Skin epidermis (tissue), 12 donors: ENCODE data around the gene GRM3.

ENCODE experiments used
- H3K27ac ChIP-seq, 21 experiments: fragments of 200-600 bp; sonication (generic) in 11 of 21; one replicate each; pipeline ENCODE4 v1.5.0; 2020; ENCODE audit warnings: mild to moderate bottlenecking in 3 of 21, inconsistent platforms in 2 of 21, moderate library complexity in 2 of 21
- H3K4me3 ChIP-seq, 7 experiments: fragments of 200-600 bp; sonication (generic) in 2 of 7; one replicate each; pipeline ENCODE4 v1.5.0; 2020; ENCODE audit warnings: inconsistent platforms in 2 of 7, mild to moderate bottlenecking in 2 of 7, moderate library complexity in 1 of 7

GRM3 gene

GRCh38 chr7:86776136-86776535, 132.4 kb downstream of the GRM3 start:
- H3K27ac ChIP-seq, result no peak overlapping the region

DNA sequence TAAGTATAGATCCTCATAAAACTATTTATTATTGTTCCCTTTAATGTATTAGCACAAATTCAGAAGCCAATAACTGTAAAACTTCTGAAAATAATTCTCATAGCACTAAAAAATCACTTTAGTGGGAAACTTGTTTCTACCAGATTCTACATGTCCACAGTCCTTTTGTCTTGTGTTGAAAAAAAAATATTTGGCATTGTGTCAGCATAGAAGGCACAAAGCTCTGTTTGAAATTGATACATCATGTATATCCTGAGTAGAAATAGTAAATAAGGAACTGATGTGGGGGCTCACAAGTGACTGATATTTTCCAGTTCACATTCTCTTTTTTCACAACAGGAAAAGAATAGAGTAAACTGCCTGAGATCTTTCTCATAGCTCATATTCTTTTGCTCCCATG, 134.6 kb downstream of the GRM3 start:
- Histone ChIP-seq H3K27ac (no peak overlapping the region), H3K4me3 (no peak overlapping the region)

More at GRCh38 chr7:86776136-86776535, 132.4 kb downstream of the GRM3 start:
- H3K4me3 ChIP-seq, result no peak overlapping the region

DNA sequence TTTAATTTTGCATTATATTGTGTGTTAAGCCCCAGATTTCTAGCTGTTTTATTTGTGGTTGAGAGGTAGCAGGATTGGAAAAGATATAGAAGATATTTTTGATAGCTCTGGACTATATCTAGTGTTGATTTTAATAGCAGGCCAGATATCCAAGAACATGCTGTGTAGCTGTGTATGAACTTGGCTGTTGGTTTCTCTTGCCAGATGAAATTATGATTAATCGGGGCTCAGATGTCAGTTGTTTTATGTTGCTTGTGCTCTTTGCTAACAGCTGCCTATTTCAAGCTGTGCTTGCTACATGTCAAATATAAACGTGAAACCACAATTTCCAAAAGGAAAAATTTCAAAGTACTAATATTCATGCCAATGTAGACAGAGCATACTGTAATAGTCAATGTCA, 141.1 kb downstream of the GRM3 start:
- H3K4me3 ChIP-seq, result no peak overlapping the region
- H3K27ac ChIP-seq, result no peak overlapping the region

DNA sequence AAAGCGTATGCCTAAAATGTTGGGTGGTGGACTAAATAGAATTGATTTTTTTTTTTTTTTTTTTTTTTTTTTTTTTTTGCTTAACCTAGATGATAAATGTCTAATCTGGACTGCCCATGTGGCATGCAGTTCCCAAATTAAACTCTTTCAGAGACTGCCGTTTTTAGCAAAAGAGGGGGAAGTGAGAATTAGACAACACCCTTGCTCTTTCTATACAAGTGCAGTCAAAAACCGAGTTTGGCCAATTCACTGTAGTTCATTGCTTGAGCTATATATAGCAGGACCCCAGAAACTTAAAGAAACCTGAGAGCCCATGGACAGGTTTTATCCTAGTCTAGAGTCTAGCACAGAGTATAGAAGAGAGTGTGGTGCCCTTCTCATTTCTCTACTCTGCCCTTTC, 141.9 kb downstream of the GRM3 start:
- no peak overlapping the region for H3K27ac ChIP-seq
- no peak overlapping the region for H3K4me3 ChIP-seq

GRCh38 chr7:86786376-86786775, 142.7 kb downstream of the GRM3 start:
- H3K4me3 ChIP-seq, result no peak overlapping the region
- H3K27ac ChIP-seq, result no peak overlapping the region

- H3K27ac ChIP-seq, result no peak overlapping the region
- no peak overlapping the region for H3K4me3 ChIP-seq
Observed at GRCh38 chr7:86788948-86789347, 145.2 kb downstream of the GRM3 start.

DNA sequence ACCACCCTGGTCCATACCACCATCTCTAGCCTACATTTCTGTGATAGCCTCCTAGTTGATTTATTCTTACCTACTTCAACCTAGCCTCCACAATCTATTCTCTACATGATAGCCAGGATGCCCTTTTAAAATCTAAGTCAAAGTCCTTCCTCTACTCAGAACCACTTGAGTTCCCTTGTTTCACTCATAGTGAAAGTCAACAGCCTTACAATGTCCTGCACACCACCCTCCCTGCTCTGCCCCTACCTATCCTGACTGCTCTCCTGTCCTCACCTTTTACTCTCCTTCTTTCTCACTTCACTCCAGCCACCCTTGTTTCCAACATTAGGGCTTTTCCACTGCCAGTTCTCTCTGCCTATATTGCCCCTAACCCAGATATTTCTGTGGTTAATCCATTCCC, 146.7 kb downstream of the GRM3 start:
- H3K4me3 ChIP-seq, result no peak overlapping the region
- no peak overlapping the region for H3K27ac ChIP-seq

DNA sequence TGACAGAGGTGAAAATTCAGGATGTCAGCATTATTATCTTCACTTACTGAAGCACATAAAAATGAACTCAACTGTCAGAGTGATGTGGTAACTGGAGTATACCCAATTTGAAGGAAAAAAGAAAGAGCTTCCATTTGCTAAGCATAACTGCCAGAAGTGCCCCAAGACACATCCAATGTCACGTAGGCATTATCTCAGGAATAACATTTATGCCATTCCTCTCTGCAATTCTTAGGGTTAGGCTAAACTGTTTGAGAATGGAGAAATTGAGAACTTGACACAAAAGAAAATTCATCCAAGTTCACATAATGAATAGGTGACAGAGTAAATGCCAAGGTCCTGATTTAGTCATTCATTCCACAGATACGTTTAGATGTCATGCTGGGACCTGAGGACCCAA, 148.6 kb downstream of the GRM3 start:
- no peak overlapping the region for H3K4me3 ChIP-seq
- no peak overlapping the region for H3K27ac ChIP-seq

DNA sequence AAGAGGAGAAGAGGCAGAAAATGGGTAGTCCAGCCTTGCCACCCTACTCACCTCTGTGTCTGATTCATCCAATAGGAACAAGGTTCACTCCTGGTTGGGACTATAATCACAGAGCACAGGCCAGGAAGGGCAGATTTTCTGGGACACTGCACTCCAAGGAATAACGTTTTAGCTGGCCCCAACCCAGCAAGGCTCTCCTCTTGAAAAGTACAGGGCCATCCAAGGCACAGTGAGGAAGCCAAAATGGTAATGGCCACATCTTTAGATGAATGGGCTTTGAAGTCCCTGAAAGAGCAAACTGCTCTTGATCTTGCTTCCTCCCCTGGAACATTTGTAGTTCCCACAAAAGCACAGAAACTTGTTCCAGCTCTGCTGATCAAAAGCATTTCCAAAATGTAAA, 149.4 kb downstream of the GRM3 start:
- H3K27ac ChIP-seq, result no peak overlapping the region
- no peak overlapping the region for H3K4me3 ChIP-seq

GRCh38 chr7:86814661-86815379, 171.1 kb downstream of the GRM3 start:
- no peak overlapping the region for H3K27ac ChIP-seq
- no peak overlapping the region for H3K4me3 ChIP-seq

GRCh38 chr7:86815556-86815955, 171.8 kb downstream of the GRM3 start:
- H3K27ac ChIP-seq, result no peak overlapping the region
- H3K4me3 ChIP-seq, result no peak overlapping the region

DNA sequence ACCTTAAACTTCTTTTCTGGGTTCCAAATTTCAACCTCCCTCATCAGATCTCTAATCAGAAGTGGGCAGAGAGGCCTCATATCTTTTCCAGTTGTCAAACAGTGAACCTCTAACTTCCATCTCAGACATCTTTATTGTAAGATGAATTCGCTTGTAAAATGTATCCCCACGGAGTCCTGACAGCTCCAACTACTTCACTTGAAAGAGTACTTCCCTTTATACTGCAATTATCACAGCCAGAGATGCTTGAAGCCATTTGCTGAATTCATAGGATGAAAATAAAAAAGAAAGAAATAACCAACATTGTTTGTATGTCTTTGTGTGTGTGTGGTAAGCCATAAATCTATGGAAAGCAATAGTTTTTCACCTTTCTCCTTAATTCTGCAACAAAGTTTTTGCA, 175.2 kb downstream of the GRM3 start:
- no peak overlapping the region for H3K4me3 ChIP-seq
- H3K27ac ChIP-seq, result no peak overlapping the region

DNA sequence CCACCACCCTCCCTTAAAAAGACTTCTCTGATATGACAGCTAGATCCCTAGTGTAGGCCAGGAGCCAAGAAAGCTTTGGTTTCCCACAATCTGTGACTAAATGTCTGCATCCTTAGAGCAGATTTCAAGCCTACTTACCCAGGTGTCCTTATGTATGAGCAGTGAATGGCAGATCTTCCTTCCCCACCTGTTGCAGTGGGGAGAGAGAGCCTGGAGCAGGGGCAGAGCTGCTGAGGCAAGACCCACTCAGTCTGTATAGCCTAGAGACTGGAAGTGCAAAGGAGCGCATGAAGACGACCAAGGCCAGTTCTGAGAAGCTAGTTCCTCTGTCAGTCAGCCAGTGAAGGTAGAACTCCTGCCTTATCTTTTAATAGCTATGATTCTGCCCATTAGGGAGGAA, 180.1 kb downstream of the GRM3 start:
- Histone ChIP-seq H3K27ac (no peak overlapping the region), H3K4me3 (no peak overlapping the region)

DNA sequence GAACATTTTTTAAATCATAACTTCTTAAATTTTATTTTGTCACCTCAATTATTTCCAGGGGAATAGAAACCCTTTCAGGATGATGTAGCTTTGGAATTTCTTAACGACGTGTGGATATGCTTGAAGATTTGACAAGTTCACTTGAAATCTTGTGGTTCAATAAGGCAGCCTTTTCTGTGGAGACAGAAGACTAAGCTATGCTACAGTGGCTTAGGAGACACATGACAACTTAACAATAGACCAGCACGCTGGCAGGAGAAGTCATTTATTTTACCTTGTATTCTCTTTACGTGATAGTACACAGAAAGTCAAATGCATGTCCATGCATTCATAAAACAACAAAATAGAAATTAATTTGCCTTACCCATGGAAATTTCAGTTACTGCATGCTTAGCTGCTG, 181.6 kb downstream of the GRM3 start:
- no peak overlapping the region for H3K4me3 ChIP-seq
- H3K27ac ChIP-seq, result no peak overlapping the region

DNA sequence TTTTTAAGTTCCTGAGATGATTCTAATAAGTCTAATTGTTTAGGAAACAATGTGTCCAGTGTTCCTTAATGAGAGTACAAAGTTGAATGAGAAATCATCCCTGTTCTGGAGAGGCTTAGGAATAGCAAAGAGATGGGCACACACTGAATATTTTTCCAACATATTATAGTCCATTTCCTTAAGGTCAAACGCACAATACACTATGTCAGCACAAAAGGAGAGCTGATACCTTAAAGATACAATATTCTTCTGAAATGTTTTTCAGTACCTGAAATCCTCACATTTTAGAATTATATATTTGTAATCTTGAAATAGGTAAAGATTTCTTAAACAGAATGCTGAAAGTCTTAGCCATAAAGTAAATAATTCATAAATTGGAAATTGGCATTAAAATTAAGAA, 183.2 kb downstream of the GRM3 start:
- no peak overlapping the region for H3K27ac ChIP-seq
- no peak overlapping the region for H3K4me3 ChIP-seq

- H3K4me3 ChIP-seq, result no peak overlapping the region
- H3K27ac ChIP-seq, result no peak overlapping the region
Observed at GRCh38 chr7:86833360-86833759, 189.7 kb downstream of the GRM3 start.

GRCh38 chr7:86837235-86837634, 193.5 kb downstream of the GRM3 start:
- Histone ChIP-seq H3K27ac (no peak overlapping the region), H3K4me3 (no peak overlapping the region)

GRCh38 chr7:86844608-86845007, 200.9 kb downstream of the GRM3 start:
- Histone ChIP-seq H3K4me3 (no peak overlapping the region), H3K27ac (no peak overlapping the region)

GRCh38 chr7:86846494-86847190, 202.9 kb downstream of the GRM3 start:
- Histone ChIP-seq H3K27ac (no peak overlapping the region), H3K4me3 (no peak overlapping the region)

DNA sequence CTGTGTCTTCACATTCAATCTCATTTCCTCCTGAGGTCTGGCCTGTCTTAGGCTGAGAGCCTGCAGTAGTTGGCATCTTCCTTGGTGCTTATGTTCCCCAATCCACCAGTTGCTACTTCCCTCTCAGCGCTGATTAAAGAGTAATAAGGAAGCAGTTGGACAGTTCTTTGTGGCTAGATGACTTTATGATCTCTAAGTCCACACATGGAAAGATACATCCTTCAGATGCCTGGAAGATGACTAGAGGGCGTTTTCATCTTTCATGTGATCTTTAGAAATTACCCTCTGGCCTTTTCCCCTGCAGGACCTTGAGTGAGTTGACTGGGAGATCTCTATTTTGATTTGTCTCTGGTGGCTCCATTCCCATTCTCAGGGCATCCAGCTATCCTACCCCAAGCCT, 204.5 kb downstream of the GRM3 start:
- no peak overlapping the region for H3K27ac ChIP-seq
- H3K4me3 ChIP-seq, result no peak overlapping the region

GRCh38 chr7:86851566-86851965, 207.9 kb downstream of the GRM3 start:
- Histone ChIP-seq H3K27ac (no peak overlapping the region), H3K4me3 (no peak overlapping the region)

DNA sequence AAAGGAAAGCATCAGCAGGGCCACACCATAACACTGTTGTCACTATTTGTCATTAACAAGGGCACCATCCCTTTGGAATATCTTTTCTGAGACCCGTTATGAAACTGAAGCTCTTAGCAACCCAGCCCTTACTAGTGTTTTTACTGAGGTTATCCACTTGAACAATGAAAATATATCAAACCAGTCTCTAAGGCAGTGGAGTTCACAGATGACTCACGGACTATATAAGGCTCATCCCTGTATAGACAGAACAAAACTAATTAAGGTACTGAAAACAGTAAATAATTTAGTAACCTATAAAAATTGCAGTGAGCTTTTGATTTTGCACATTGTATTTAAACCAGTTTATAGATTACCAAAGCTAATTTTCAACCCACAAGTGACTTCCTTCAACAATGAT, 219.7 kb downstream of the GRM3 start:
- no peak overlapping the region for H3K27ac ChIP-seq
- H3K4me3 ChIP-seq, result no peak overlapping the region
